Measurements from ENCODE around the gene SCRT2.
"Not testable (repeated sequence)": the region's sequence is repeated elsewhere in the genome, so short reads cannot be mapped to it uniquely, and the experiment has no call there.

SCRT2 gene

DNA sequence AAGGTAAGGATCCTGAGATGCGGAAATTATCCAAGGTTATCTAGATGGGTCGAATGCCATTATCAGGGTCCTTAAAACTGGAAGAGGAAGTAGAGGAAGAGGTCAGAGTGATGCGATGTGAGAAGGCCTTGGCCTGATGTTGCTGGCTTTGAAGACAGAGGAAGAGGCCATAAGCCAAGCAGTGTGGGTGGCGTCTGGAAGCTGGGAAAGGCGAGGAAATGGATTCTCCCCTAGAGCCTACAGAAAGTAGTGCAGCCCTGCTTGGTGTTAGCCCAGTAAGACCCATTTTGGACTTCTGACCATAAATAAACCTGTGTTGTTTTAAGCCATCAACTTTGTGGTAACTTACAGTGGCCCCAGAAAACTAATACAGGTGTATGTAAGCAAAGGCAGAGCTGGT, 24.6 kb downstream of the SCRT2 start:
- DNase-seq: no peak

- no peak for DNase-seq
These were observed 25.3 kb downstream of the SCRT2 start for GRCh38 chr20:650281-650680.

DNA sequence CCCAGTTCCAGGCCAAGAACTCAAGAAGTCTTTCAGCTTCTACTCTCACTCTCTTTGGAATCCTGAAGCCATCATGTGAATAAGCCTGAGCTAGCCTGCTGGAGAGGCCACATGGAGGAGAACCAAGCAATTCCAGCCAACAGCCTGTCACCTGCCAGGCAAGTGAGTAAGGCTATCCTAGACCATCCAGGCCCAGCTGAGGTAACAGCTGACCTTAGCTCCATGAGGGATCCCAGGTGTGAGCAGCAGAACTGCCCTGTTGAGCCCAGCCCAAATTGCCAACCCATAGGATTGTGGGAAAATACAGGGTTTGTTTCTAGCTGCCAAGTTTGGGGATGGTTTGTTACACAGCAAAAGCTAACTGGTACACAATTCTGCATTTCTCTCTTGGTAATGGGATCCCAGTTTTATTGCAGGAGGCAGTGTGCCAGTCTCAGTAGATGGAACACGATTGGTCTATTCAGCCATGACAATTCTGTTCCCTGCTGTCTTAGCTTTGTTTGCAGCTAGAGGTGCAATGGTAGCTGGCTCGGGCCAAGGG, 28.1 kb downstream of the SCRT2 start:
- no peak for DNase-seq

- DNase-seq: no peak
These were observed 28.8 kb downstream of the SCRT2 start for GRCh38 chr20:646868-647233.

DNA sequence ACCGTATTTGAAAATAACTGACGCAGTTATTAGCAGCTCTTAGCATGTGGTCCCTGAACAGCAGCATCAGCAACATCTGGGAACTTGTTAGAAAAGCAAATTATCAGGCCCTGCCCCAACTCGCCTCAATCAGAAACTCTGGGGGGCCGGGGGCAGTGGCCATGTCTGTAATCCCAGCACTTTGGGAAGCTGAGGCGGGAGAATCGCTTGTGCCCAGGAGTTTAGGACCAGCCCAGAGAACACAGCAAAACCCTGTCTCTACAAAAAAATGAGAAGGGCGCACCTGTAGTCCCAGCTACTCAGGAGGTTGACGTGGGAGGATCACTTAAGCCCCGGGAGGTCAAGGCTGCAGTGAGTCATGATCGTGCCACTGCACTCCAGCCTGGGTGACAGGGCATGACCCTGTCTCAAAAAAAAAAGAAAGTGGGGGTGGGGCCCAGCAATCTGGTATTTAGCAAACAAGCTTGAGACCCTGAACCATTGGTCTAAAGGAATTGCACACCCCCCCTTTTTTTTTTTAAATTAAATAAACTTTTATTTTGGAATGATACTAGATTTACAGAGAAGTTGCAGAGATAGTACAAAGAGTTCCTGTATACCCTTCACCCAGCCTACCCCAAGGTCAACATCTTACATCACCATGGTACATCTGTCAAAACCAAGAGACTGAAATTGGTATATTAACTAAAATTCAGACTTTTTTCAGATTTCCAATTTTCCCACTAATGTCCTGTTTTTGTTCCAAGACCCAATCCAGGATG, 29.3 kb downstream of the SCRT2 start:
- no peak for DNase-seq

DNA sequence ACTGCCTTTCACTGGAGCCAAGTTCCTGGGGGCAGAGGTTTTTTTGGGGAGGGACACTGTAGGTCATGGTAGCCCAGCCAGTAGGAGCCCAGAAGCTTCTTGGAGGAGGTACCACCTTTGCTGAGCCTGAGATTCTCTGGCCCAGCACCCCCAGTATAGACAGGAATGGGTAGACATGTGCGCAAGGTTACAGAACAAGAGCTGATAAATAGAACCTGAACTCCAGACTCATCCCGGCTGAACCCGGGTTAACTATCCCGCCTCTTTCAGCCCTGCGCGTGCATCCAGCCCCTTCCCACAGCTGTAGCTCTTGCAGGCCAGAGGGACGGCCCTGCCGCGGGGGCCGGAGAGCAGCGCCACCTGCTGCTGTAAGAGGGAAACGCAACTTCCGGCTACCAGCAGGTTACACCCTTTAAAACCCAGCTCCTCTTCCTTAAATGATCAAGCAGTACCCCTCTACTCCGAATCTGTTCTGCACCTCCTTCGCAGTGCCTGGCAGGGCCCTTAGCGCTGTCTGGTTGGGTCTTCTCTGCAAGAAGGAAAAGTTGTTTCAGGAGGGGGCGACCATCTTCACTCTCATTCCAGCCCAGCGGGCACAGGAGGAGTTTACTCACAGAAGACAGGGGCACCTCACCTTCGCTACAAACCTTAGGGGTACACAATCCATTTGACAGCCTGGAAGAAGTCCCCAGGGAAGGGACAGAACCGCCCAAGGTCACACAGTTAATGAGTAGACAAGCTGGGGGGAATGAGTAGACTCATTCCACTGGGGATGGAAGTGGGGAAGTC, 30.1 kb downstream of the SCRT2 start:
- peak; percentile 88 for DNase-seq

GRCh38 chr20:644692-645317, 30.8 kb downstream of the SCRT2 start:
- no peak for DNase-seq

DNA sequence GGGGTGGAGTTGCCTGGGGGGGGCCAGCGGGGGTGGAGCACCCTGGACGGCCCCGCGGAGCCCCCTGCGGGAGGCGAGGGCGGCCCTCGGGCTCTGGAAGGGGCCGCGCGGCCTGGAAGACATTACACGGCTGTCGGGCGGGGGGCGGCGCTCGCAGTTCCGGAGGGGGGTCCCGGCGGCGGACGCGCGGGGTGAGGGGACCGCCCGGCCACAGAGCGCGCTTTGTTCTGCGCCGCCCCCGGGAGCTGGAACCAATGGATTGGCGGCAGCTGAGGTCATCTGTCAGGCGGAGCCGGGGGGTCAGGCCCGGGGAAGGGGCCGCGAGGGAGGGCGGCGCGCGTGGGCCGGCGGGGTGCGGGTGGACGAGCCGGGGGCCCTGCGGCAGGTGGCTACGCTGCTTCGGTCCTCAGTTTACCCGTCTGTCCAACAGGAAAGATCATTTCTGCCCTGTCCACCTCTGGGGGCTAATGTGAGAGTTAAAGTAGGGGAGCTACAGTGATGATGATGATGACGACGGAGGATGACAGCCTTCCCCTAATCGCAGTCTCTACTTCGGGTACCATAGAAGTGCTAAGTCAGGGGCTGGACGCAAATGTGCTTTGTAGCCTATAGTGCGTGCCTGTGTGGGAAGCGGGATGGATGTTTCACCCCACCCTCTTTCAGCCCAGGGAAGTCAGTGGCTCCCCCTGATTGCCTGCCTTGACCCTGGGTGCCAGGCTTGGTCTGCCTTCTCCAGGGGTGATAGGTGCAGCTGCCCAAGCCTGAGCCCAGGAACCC, 33.0 kb downstream of the SCRT2 start:
- no peak for DNase-seq

- DNase-seq: not testable (repeated sequence)
These were observed 33.6 kb downstream of the SCRT2 start for GRCh38 chr20:642013-642397.

DNA sequence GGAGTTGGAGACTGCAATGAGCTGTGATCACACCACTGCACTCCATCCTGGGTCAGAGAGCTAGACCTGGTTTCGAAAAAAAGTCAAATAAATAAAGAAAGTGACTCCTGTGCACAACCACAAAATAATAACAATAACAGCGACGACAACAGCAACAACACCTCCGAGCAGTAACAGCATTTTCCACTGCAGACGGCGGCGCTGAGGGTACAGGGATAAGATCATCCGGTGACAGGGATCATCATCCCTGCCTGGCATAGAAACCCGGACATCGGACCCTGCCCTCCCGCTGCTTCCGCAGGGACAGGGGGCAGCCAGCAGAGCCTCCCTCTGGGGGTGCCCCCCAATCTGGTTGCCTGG, 34.1 kb downstream of the SCRT2 start:
- DNase-seq: no peak

DNA sequence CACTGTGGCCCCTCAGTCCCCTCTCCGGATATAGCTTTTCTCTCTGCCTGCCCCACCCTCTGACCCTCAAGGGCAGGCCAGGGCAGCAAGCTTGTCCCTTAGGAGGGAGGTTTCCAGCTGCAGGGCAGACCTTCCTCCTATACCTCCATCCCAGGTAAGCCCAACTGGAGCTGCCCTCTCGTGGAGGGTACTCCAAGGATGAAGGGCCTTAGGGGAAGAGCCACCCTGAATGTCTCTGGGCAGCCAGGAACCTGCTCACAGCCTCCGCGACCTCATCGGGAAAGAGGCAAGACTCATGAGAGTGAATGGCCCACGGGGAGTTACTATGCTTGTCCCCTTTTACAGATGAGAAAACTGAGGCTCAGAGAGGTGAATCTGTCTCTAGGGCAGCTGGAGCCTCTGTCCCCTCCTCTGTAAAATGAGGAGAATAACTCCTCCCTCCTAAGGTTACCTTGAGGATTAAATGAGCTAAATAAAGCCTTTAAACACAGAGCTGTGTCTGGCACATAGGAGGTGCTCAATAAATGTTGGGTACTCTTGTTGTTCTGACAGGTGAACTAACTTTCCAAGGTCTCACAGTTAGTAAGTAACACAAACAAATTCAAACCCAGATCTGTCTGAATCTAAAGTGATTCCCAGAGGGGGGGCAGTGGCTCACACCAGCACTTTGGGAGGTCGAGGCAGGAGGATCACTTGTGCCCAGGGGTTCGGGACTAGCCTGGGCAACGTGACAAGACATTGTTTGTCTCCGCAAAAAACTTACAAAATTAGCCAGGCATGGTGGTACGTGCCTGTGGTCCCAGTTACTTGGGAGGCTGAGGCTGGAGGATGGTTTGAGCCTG, 34.7 kb downstream of the SCRT2 start:
- DNase-seq: no peak

DNA sequence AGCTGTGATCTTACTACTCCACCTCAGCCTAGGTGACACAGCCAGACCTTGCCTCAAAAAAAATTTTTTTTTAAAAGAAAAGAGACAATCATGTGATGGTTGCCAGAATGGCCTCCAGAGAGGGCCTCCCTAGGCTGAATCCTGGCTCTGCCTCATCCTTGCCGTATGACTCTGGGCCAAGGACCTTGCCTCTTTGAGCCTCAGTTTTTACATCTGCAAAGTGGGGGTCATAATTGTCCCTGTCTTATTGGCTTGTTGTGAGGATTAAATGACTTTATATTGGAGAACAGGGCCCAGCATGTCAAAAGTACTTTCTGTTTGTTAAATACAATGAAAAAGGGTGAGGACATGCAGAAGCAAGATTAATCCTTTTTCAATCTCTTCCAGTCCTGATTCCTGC, 37.0 kb downstream of the SCRT2 start:
- no peak for DNase-seq

DNA sequence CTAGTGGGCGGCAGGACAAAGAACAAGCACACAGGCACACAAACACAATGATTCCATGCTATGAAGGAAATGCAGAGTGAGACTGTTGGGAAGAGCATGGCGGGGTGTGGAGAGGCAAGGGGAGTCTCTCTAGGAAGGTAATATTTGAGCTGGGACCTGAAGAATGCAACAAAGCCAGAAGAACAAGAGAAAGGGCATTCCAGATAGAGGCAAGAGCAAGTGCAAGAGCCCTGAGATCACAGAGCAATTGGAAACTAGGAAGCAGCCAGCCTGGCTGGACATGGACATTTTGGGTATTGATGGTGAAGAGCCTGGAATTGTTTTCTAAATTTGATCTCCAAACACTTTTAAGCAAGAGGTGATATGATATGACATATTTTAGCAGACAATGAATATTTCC, 38.0 kb downstream of the SCRT2 start:
- DNase-seq: no peak

- no peak for DNase-seq
These were observed 39.7 kb downstream of the SCRT2 start for GRCh38 chr20:635893-636338.

GRCh38 chr20:635028-635892, 40.3 kb downstream of the SCRT2 start:
- DNase-seq: no peak

DNA sequence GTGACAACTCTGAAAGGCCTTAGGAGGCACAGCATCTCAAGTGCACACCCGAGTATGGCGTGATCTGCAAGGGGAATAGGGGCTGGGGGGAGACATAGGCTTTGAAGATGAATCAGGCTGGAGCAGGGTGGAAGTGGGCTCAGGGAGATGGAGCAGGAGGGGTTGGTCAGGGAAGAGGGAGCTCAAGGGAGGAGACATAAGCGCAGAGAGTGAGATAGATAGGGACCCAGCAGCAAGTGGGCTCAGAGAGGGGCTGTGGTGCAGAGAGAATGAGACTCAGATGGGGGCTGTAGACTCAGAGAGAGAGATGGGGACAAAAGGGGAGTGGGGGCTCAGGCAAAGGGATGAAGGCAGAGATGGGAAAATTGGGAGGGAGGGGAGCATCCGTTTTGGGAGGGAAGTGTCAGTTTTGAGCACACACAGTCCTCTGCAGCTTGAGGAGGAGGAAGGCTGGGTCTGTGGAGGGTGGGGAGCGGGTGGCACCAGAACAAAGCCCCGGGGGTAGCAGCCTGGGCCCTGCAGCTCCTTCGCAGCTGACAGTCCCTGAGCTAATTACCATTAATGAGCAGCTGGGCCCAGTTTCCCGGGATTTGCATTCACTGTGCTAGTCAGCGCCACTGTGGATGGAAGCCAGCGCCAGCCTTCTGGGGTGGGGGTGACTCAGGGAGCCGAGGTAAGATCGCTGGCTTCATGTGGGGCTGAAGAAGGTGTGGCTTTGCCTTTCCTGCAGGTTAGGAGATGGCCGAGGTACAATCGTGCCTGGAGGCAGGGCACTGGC, 41.3 kb downstream of the SCRT2 start:
- DNase-seq: no peak

DNA sequence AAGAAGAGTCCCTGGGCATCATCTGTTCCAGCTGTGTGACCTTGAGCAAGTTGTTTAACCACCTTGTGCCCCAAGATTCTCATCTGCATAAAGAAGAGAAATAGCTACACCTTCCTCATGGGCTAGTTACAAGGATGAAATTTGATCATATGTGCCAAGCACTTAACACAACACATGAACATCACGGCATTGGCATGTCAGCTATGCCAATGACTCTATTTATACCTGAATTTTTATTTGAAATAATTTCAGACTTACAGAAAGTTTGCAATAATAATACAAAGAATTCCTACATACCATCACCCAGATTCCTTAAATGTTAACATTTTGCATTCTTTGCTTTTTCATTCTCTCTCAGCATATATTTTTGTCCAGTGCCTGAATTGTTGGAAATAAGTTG, 44.5 kb downstream of the SCRT2 start:
- no peak for DNase-seq

DNA sequence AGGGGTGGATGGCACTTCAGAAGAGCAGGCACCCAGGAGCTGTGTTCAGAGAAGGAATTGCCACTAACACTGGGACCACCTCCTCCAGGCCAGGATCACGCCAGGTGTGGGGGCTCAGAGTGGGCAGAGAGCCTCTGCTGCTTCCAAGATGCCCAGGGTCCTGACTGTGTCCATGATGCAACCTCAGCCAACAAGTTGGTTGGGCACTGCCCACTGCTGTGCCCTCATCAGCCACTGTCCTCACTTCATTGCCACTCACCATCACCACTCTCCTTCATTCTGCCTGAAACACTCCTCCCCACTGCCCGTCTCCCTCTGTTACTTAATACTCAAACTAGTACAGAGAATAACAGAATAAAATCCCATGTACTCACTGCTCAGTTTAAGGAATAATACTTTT, 49.0 kb downstream of the SCRT2 start:
- no peak for DNase-seq

DNA sequence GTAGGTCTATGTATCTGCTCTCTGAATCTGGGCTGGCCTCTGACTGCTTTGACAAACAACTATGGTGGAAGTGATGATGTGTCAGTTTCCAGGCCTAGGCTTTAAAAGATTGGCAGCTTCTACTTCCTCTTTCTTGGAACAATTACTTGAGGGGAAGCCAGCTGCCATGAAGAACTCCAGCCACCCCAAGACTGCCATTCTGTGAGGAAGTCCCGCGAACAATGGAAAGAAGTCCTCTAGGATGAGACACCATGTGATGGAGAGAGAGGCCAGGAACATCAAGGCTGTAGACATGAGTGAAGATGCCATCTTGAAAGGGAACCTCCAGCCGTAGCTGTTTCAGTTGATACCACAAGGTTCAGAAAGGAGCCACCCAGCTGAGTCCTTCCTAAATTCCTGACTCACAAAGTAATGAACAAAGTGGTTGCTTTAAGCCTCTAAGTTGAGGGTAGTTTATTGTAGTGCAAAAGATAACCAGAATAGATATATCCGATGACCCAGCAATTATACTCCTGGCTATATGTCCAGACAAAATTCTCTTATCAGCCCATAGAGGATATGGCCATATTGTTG, 50.2 kb downstream of the SCRT2 start:
- no peak for DNase-seq

DNA sequence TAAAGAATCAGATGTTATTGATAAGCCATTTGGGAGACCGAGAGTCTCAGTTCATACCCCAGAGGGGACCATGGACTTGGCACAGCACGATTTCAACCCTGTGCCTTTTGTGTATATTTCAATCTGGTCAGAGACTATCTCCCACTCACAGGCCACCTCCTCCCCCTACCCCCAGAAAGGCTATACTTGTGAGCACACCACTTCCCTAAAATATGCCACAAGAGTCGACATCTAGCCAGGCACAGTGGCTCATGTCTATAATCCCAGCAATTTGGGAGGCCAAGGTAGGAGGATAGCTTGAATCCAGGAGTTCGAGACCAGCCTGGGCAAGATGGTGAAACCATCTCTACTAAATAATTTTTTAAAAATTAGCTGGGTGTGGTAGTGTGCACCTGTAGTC, 51.9 kb downstream of the SCRT2 start:
- no peak for DNase-seq

Data from activated effector memory CD4-positive, alpha-beta T cell treated with anti-CD3 and anti-CD28 coated beads, Interleukin-2, amount 50 U/mL, for 16 hours (primary cell).